ENCODE results near the gene PRRC2A.

The PRRC2A gene

GRCh38 chr6:31654574-31655348, 34.2 kb downstream of the PRRC2A start:
- no peak for DNase-seq

GRCh38 chr6:31655349-31656237, 35.1 kb downstream of the PRRC2A start, which contains the start of gene APOM:
APOM (plus strand) TSS chr6:31655894; CDS start chr6:31655967, 73 bp downstream.
- DNase-seq, result no peak

DNA sequence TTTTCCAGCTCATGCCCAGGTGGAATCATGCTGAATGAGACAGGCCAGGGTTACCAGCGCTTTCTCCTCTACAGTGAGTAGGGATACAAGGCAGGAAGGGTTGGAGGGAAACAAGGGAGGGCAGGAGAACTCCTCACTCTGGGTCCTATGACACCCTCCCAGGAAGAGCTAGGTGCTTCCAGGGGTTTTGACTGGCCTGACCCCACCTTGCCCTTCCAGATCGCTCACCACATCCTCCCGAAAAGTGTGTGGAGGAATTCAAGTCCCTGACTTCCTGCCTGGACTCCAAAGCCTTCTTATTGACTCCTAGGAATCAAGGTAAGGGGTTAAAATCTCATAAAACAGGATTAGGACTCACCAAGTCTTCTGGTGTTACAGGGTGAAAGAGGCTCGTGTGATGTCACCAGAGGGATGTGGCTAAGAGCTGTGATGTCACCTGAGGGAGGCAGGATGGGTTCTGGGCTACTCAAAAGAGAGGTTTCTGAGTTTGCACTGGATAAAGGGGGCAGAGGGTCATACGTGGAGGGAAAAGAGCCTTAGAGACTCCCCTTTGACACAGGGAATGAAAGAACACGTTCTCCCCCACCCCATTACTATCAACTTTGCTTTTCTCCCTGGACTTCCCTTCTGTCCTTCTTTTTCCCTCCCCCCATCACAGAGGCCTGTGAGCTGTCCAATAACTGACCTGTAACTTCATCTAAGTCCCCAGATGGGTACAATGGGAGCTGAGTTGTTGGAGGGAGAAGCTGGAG, 37.1 kb downstream of the PRRC2A start:
- DNase-seq, result no peak

DNA sequence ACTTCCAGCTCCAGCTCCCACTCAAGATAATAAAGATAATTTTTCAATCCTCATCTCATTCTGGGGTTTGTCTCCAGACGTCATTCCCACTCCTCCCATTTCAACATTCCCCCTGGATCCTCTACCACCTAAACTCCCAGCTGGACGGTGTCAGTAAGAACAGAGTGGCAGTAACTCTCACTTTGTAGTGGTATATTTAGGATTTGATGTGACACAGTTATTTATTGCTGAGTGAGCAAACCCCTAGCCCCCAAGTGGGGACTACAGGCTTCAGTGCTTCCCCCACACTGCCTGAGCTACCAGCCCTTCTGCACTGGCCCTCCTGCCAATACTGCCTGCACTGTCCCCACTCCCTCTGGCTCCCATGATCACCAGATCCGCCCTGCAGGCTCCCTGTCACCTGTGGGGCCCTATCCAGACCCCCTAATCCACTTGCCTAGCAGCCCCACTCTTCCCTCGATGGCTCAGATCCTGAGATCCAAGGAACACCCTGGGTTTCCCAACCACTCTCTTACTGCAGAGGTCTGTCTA, 37.7 kb downstream of the PRRC2A start:
- DNase-seq, result no peak

DNA sequence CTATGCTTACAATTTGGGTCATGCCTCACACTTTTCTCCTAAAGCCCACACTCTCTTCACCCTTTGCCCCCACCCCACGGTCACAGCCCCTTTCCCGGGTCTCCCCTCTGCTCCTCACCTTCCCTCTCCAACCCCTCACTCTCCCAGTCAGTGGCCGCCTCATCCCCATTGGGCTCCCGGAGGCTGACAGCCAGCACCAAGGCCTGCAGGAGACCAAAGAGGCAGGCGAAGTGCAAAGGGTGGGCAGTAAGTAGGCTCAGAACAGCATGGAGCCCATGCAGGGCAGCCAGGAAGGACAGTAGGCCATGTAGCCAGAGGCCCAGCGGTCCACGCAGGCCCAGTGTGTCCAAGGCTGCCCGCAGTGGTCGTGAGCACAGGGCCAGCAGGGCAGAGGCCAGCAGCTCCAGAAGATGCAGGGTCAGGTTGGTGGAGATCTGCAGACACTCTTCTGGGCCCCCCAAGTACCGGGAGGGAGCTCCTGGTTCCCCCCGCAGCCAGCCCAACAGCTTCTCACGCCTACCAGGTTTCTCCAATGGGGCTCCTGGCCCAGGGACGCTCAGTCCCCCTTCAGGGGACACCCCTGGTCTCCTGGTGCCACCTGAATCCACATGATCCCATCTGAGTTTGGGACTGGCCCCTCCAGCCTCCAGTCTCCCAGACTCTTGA, 38.6 kb downstream of the PRRC2A start:
- no peak for DNase-seq

GRCh38 chr6:31659649-31660380, 39.3 kb downstream of the PRRC2A start:
- no peak for DNase-seq

DNA sequence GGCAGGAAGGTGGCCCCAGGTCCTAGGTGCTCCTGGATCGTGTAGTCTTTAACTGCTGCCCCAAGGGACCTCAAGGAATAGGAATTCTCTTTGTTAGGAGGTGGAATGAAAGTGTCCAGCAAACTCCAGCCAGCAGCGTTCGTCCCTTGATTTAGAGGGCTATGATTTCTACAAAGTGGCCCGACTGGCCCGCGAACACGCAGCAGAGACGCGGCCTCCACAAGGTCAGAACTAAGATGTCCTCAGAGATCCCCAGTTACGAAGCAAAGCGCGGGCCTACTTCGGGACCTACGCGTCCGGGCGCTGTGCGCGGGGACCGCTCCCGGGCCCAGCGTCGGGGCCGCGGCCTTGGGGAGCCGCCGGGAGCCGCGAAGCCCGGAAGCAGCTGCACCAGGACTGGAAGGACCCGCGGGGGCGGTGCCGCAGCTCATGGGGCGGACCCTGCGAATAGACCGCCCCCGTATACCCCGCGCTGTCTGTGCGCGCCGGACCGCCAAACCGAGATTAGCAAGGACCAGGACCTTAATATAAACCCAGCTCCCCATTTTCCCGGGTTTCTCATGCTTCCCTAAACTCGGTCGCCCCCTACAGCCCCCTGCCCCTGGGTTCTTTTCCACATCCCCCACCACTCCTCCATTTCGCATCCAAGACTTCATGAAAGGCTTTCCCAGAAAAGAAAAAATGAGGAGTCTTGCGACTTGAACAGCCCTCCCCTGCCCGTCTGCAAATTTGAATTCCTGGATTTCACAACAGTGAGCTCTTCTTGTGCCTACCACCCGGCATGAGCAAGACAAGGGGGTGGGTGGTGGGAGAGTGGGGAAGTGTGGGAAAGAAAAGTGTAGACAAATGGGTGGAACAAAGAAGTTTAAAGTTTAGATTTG, 40.1 kb downstream of the PRRC2A start, which contains the start of gene C6orf47:
TSS of gene C6orf47 (minus strand) at position 398 of the 881 bp plus-strand sequence. CDS start 831 bp downstream, outside the sequence.
- DNase-seq, result peak; percentile 79

GRCh38 chr6:31661262-31662123, 41.0 kb downstream of the PRRC2A start:
- DNase-seq, result no peak

- DNase-seq, result no peak
These were observed 41.7 kb downstream of the PRRC2A start for GRCh38 chr6:31662124-31662723.

- DNase-seq, result no peak
These were observed 42.8 kb downstream of the PRRC2A start for GRCh38 chr6:31663126-31663960.

GRCh38 chr6:31663961-31664789, 43.7 kb downstream of the PRRC2A start:
- DNase-seq, result no peak

GRCh38 chr6:31664790-31665500, 44.4 kb downstream of the PRRC2A start, which contains the start of gene GPANK1:
GPANK1 (minus strand) TSS chr6:31664997; CDS start chr6:31664478, 519 bp downstream.
- peak; percentile 84 for DNase-seq

DNA sequence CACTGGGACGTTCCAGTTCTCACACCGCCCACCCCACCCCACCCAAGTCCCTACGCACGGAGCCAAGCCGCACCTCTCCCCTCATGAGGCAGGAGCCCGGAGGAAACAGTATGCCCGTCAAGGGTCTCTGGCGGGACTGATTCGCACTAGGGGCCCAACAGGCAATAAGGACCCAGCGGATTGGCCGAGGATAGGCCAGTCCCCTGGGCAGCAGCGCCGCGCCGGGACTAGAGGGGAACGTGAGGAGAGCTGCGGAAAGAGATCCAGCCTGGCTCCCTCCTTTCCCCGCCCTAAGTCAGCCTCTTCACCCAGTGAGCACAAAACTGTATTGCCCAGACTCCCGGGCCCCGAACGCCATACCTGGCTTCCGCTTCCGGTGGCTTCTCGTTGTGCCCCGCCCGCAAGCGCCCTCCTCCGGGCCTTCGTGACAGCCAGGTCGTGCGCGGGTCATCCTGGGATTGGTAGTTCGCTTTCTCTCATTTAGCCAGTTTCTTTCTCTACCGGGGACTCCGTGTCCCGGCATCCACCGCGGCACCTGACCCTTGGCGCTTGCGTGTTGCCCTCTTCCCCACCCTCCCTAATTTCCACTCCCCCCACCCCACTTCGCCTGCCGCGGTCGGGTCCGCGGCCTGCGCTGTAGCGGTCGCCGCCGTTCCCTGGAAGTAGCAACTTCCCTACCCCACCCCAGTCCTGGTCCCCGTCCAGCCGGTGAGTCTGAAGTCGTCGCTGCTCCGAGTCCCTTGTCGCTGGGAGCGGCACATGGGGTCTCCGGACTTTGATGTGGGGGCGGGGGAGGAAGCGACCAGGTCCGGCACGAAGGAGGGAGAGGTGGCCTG, 45.2 kb downstream of the PRRC2A start, which contains the start of gene CSNK2B:
TSS of gene CSNK2B (plus strand) at position 580 of the 836 bp plus-strand sequence. CDS start 752 bp downstream, outside the sequence.
- peak; percentile 96 for DNase-seq

- no peak for DNase-seq
These were observed 45.9 kb downstream of the PRRC2A start for GRCh38 chr6:31666337-31666965.
